NCI-H2107 treated with DMSO at 0.1 percent for 48 hours (cell line): ENCODE results near the gene KRTAP26-1.

Source experiments
- DNase-seq: peaks from one replicate; lab custom pipeline; 2025; ENCODE audit not compliant: unreplicated experiment; lab: John Stamatoyannopoulos, UW

Gene KRTAP26-1

GRCh38 chr21:30320215-30320614, at the start of gene KRTAP26-1:
TSS of gene KRTAP26-1 (minus strand) at chr21:30320315. CDS start at chr21:30320035, 280 bp downstream.
- no peak for DNase-seq

- no peak for DNase-seq
Observed at GRCh38 chr21:30355906-30356305, 35.8 kb upstream of the KRTAP26-1 start.

GRCh38 chr21:30354308-30355005, 34.3 kb upstream of the KRTAP26-1 start:
- no peak for DNase-seq

- DNase-seq = no peak
Observed at GRCh38 chr21:30351534-30351933, 31.4 kb upstream of the KRTAP26-1 start.

- no peak for DNase-seq
Observed at GRCh38 chr21:30349572-30349971, 29.5 kb upstream of the KRTAP26-1 start.

GRCh38 chr21:30348506-30348905, 28.4 kb upstream of the KRTAP26-1 start, which contains the start of gene KRTAP23-1:
TSS of gene KRTAP23-1 (minus strand) at chr21:30348606. CDS start at chr21:30348606, 0 bp downstream.
- DNase-seq = no peak

- no peak for DNase-seq
Observed at GRCh38 chr21:30345014-30345413, 24.9 kb upstream of the KRTAP26-1 start.

GRCh38 chr21:30340714-30341573, 20.8 kb upstream of the KRTAP26-1 start:
- DNase-seq = peak; percentile 12

GRCh38 chr21:30338717-30339116, 18.6 kb upstream of the KRTAP26-1 start:
- no peak for DNase-seq

- DNase-seq = no peak
Observed at GRCh38 chr21:30337772-30338171, 17.7 kb upstream of the KRTAP26-1 start.

- DNase-seq = no peak
Observed at GRCh38 chr21:30337276-30337744, 17.2 kb upstream of the KRTAP26-1 start, which contains the start of gene KRTAP27-1. TSS of gene KRTAP27-1 (minus strand) at chr21:30337694. CDS start at chr21:30337668, 26 bp downstream.

- DNase-seq = no peak
Observed at GRCh38 chr21:30336596-30336995, 16.5 kb upstream of the KRTAP26-1 start.

- DNase-seq = no peak
Observed at GRCh38 chr21:30333736-30334135, 13.6 kb upstream of the KRTAP26-1 start.

- DNase-seq = no peak
Observed at GRCh38 chr21:30332681-30333080, 12.6 kb upstream of the KRTAP26-1 start.

GRCh38 chr21:30329203-30329875, 9.2 kb upstream of the KRTAP26-1 start:
- DNase-seq = no peak

GRCh38 chr21:30326390-30326789, 6.3 kb upstream of the KRTAP26-1 start:
- no peak for DNase-seq

- no peak for DNase-seq
Observed at GRCh38 chr21:30315701-30316100, 4.4 kb downstream of the KRTAP26-1 start.

GRCh38 chr21:30306884-30307283, 13.2 kb downstream of the KRTAP26-1 start:
- DNase-seq = no peak

GRCh38 chr21:30305136-30305535, 15.0 kb downstream of the KRTAP26-1 start:
- no peak for DNase-seq

GRCh38 chr21:30289215-30289614, 30.9 kb downstream of the KRTAP26-1 start, which contains the start of gene KRTAP25-1:
TSS of gene KRTAP25-1 (minus strand) at chr21:30289514. CDS start at chr21:30289490, 24 bp downstream.
- no peak for DNase-seq

- no peak for DNase-seq
Observed at GRCh38 chr21:30282850-30283249, 37.3 kb downstream of the KRTAP26-1 start, which contains the start of gene KRTAP24-1. TSS of gene KRTAP24-1 (minus strand) at chr21:30282950. CDS start at chr21:30282932, 18 bp downstream.
